ENCODE data around the gene HEXA. TPM values are rescaled to one million over a fixed set of nuclear protein-coding genes. Genes with fewer than 3 reads are reported as not detected.
"Not testable (repeated sequence)": the region's sequence is repeated elsewhere in the genome, so short reads cannot be mapped to it uniquely, and the experiment has no call there.

Gene HEXA
- total RNA-seq, 1 donor from 2014 or later: 82.7 TPM

- TF ChIP-seq CTCF (conservative IDR thresholded peaks at IDR 0.05; ENCODE audit: low read depth, low read length): no peak
- DNase-seq (ENCODE audit: low read depth): no peak
- no peak overlapping the region for H3K4me3 ChIP-seq (ENCODE audit: low read depth, low read length)
These were observed 35.3 kb upstream of the HEXA start for GRCh38 chr15:72411111-72411510.

DNA sequence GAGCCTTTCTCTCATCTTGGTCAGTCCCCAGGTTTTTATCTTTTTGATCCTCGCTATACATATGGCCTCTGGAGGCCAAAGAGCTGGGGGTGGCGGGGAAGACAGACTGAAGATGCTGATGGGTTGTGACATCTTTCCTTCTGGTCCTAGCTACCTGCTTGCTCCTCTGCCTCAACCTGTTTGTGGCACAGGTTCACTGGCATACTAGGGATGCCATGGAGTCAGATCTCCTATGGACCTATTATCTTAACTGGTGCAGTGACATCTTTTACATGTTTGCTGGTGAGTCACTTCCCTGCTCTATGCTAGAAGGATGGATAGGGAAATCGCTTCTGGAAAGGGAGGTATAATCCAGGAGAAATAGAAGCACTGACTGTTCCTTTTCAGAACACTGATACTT lies 31.1 kb upstream of the HEXA start:
- no peak for DNase-seq (ENCODE audit: low read depth)
- no peak for TF ChIP-seq CTCF (conservative IDR thresholded peaks at IDR 0.05; ENCODE audit: low read depth, low read length)
- no peak overlapping the region for H3K4me3 ChIP-seq (ENCODE audit: low read depth, low read length)

GRCh38 chr15:72404841-72405240 lies 29.0 kb upstream of the HEXA start:
- no peak overlapping the region for H3K4me3 ChIP-seq (ENCODE audit: low read depth, low read length)
- TF ChIP-seq CTCF (conservative IDR thresholded peaks at IDR 0.05; ENCODE audit: low read depth, low read length): no peak
- no peak for DNase-seq (ENCODE audit: low read depth)

- TF ChIP-seq CTCF (conservative IDR thresholded peaks at IDR 0.05; ENCODE audit: low read depth, low read length): no peak
- H3K4me3 ChIP-seq (ENCODE audit: low read depth, low read length): no peak overlapping the region
- DNase-seq (ENCODE audit: low read depth): no peak
These were observed 28.5 kb upstream of the HEXA start for GRCh38 chr15:72404356-72404755.

DNA sequence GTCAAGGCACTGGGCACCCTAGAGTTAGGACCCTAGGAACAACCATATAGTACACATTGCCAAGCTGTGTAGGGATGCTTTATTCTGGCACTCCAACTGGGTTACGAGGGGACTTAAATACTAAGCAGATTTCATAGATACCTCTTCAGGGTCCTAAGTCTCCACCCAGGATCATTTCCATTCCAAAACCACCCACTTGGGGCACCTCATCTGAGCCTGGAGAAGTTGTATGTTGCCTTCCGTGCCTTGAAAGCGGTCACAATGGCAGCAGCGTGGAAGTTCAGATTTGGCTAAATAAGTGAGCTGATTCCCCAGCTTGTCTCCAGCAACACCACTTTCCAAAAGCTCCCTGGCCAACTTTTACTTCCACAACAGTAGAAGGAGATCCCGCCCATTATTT lies 26.9 kb upstream of the HEXA start:
- no peak for DNase-seq (ENCODE audit: low read depth)
- TF ChIP-seq CTCF (conservative IDR thresholded peaks at IDR 0.05; ENCODE audit: low read depth, low read length): no peak
- no peak overlapping the region for H3K4me3 ChIP-seq (ENCODE audit: low read depth, low read length)

- TF ChIP-seq CTCF (conservative IDR thresholded peaks at IDR 0.05; ENCODE audit: low read depth, low read length): no peak
- no peak overlapping the region for H3K4me3 ChIP-seq (ENCODE audit: low read depth, low read length)
- DNase-seq (ENCODE audit: low read depth): no peak
These were observed 22.8 kb upstream of the HEXA start for GRCh38 chr15:72398648-72399047.

DNA sequence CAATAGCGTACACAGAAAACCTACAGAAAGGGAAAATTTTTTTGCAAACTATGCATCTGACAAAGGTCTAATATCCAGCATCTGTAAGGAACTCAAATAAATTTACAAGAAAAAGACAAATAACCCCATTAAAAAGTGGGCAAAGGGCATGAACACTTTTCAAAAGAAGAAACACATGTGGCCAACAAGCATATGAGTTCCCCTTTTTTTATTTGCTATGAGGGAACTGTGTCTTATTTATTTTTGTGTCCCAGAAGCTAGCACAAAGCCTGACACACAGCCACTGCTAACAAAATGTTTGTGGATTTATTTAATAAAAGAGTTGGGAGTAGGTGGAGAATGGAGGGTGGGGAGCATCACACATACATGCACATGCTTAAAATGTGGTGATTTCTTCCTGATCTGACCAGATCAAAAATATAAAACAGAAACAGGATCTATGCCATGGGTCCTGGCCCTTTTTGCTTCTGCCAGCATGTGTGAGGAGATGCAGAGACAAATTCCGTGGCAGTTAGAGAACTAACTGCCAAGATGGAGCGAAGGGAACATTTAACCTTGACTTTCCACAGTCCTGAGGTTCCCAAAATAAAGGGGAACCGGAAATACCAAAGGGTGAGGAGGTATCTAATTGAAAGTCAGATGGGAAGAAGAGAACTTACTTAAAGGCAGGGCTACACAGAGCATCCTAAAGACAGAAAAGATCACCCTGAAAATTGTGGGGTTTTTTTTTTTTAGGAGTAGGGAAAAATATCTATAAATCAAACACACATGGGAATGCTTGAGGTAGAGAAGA lies 22.2 kb upstream of the HEXA start, which contains the start of gene TMEM202:
Gene TMEM202 (plus strand): TSS at position 510 of the 793 bp plus-strand sequence. CDS start 22 bp downstream, at position 532.
- no peak for DNase-seq (ENCODE audit: low read depth)
- no peak for TF ChIP-seq CTCF (conservative IDR thresholded peaks at IDR 0.05; ENCODE audit: low read depth, low read length)

GRCh38 chr15:72396331-72396730 lies 20.5 kb upstream of the HEXA start:
- not testable (repeated sequence) for H3K4me3 ChIP-seq (ENCODE audit: low read depth, low read length); DNase-seq (ENCODE audit: low read depth)

More for the DNA sequence above, 22.2 kb upstream of the HEXA start, which contains the start of gene TMEM202:
- no peak within 1 kb of the TSS for H3K4me3 ChIP-seq (ENCODE audit: low read depth, low read length)
